GM08714 (cell line): Measurements from ENCODE around the gene KIF5C.

Experiments
- H3K4me3 ChIP-seq: fragments of 200-500 bp; sonication (Bioruptor generic); 2 replicates; pipeline ENCODE4 v1.5.1; 2014; ENCODE audit warnings: mild to moderate bottlenecking, low read length, inconsistent platforms
- ZNF274 ChIP-seq: IDR thresholded peaks from 2 replicates; pipeline ENCODE4 v1.6.1; 2012; ENCODE audit warnings: mild to moderate bottlenecking, low read depth, low read length

Gene KIF5C

GRCh38 chr2:149047118-149047517 is 172.1 kb downstream of the KIF5C start:
- TF ChIP-seq ZNF274 = no peak
- H3K4me3 ChIP-seq = no peak overlapping the region

- H3K4me3 ChIP-seq = no peak overlapping the region
- no peak for TF ChIP-seq ZNF274
These were observed 174.1 kb downstream of the KIF5C start for GRCh38 chr2:149049142-149049541.

- no peak overlapping the region for H3K4me3 ChIP-seq
- TF ChIP-seq ZNF274 = no peak
These were observed 175.2 kb downstream of the KIF5C start for GRCh38 chr2:149050188-149050587.

- no peak overlapping the region for H3K4me3 ChIP-seq
- no peak for TF ChIP-seq ZNF274
These were observed 180.7 kb downstream of the KIF5C start for GRCh38 chr2:149055751-149056150.

- H3K4me3 ChIP-seq = no peak overlapping the region
- TF ChIP-seq ZNF274 = no peak
These were observed 181.7 kb downstream of the KIF5C start for GRCh38 chr2:149056541-149057255.

GRCh38 chr2:149057401-149057800 is 182.4 kb downstream of the KIF5C start:
- no peak overlapping the region for H3K4me3 ChIP-seq
- no peak for TF ChIP-seq ZNF274

- TF ChIP-seq ZNF274 = no peak
These were observed 183.9 kb downstream of the KIF5C start for GRCh38 chr2:149058936-149059335.

GRCh38 chr2:149059822-149060221 is 184.8 kb downstream of the KIF5C start:
- no peak overlapping the region for H3K4me3 ChIP-seq
- TF ChIP-seq ZNF274 = no peak

More at GRCh38 chr2:149058936-149059335, 183.9 kb downstream of the KIF5C start:
- H3K4me3 ChIP-seq = no peak overlapping the region

GRCh38 chr2:149061133-149061745 is 186.2 kb downstream of the KIF5C start:
- no peak for TF ChIP-seq ZNF274
- no peak overlapping the region for H3K4me3 ChIP-seq

- no peak overlapping the region for H3K4me3 ChIP-seq
- no peak for TF ChIP-seq ZNF274
These were observed 187.5 kb downstream of the KIF5C start for GRCh38 chr2:149062531-149062930.

GRCh38 chr2:149063177-149063576 is 188.2 kb downstream of the KIF5C start:
- no peak for TF ChIP-seq ZNF274
- H3K4me3 ChIP-seq = no peak overlapping the region

- no peak for TF ChIP-seq ZNF274
- H3K4me3 ChIP-seq = no peak overlapping the region
These were observed 189.4 kb downstream of the KIF5C start for GRCh38 chr2:149064365-149064841.

GRCh38 chr2:149064856-149065630 is 190.0 kb downstream of the KIF5C start:
- no peak for TF ChIP-seq ZNF274

GRCh38 chr2:149068225-149068995 is 193.4 kb downstream of the KIF5C start:
- no peak overlapping the region for H3K4me3 ChIP-seq
- no peak for TF ChIP-seq ZNF274

More at GRCh38 chr2:149064856-149065630, 190.0 kb downstream of the KIF5C start:
- H3K4me3 ChIP-seq = no peak overlapping the region
